PC-9 (cell line): ENCODE data around the gene ASB13.

Experiments
- EZH2 ChIP-seq: fragments of 200-600 bp; sonication (generic); IDR thresholded peaks from 2 replicates; pipeline ENCODE4 v1.8.0; 2017; ENCODE audit warnings: antibody characterized with exemption, low read depth
- TF ChIP-seq, protein P1 (sequence below): fragments of 200-600 bp; sonication (generic); conservative IDR thresholded peaks from 2 replicates; pipeline ENCODE4 v1.6.1; 2017; ENCODE audit warnings: mixed run types, antibody characterized with exemption, mild to moderate bottlenecking, moderate library complexity

DNA sequence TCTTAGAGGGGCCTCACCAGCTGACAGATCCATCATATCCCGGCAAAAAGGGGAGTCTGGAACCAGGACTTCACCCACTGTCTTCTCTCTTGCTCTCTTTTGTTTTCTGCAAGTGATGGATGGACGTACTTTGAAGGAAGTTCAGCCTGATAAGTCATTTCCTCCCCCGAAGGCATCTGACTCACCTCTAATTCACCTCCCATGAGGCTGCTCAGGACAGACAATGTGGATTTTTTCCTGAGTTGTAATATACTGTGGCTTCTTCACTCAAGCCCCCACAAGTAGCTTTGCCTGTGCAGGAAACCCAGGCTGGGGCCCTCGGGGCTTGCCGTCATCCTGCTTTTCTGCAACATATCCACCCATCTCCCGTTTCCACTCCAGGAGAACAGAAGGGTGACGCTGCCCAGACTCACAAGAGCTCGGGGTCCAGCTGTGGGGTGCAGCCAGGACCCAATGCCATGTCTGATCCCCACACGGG, 70.4 kb downstream of the ASB13 start:
- TF ChIP-seq, protein P1, sequence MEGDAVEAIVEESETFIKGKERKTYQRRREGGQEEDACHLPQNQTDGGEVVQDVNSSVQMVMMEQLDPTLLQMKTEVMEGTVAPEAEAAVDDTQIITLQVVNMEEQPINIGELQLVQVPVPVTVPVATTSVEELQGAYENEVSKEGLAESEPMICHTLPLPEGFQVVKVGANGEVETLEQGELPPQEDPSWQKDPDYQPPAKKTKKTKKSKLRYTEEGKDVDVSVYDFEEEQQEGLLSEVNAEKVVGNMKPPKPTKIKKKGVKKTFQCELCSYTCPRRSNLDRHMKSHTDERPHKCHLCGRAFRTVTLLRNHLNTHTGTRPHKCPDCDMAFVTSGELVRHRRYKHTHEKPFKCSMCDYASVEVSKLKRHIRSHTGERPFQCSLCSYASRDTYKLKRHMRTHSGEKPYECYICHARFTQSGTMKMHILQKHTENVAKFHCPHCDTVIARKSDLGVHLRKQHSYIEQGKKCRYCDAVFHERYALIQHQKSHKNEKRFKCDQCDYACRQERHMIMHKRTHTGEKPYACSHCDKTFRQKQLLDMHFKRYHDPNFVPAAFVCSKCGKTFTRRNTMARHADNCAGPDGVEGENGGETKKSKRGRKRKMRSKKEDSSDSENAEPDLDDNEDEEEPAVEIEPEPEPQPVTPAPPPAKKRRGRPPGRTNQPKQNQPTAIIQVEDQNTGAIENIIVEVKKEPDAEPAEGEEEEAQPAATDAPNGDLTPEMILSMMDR = no peak
- no peak for TF ChIP-seq EZH2
